Measurements from ENCODE around the gene ADCY1. TPM values are rescaled to one million over a fixed set of nuclear protein-coding genes. Genes with fewer than 3 reads are reported as not detected.

The ADCY1 gene
- total and polyA plus RNA-seq, 2 donors (not counting 3 experiments of a cell fraction or from before 2014, with no cell fraction given) = 0.52 to 1.6 TPM

DNA sequence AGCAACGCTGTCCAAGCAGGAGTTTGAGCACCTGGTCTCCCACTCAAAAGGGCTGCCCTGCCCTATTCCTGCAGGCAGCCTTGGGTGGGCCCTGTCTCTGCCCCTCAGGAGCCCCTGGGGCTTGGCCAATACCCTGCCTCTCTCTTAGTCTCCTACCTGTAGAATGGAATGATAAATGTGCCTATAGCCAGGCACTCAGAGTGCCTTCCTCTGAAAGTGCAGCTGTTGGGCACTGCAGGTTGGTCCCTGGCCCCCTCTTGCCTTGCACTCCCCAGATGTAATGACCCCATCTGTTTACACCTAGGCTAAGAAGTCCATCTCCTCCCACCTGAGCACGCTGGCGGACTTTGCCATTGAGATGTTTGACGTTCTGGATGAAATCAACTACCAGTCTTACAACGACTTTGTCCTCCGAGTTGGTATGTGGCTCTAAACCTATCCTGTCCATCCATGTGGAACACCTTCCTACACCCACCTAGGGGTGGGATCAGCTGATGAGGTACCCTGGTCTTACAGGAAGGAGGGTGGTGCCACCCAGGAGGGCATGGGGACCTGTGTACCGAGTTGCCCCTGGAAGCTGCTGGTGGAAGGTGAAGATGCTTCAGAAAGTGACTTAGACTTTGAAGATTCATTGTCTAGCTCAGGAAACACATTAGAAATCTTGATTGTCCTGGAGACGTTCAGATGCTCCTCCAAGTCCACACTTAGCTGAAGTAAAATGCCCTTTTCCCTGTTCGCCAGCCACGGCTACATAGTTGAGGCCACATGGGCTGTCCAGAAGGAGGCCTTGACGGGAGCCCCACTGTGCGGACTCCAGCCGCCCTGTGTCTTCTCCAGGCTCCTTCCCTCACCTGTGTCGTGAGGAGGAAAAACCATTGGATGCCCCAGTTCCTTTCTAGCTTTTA lies 134.1 kb downstream of the ADCY1 start:
- Histone ChIP-seq H2AFZ (ENCODE audit: low read depth, low read length) (no peak overlapping the region), H3K27me3 (ENCODE audit: control insufficient read depth in 2 of 2, insufficient read depth in 2 of 2, low read length in 2 of 2) (peaks cover 0 to 7% of the 10 kb centered on the region in 2 experiments), H3K9ac (replicated peaks; ENCODE audit: extremely low read depth, insufficient read depth, low read length) (no peak overlapping the region), H3K4me1 (ENCODE audit: control insufficient read depth, extremely low read depth, insufficient read depth, low read length) (no peaks in the 10 kb centered on the region), H3K9me3 (replicated peaks; ENCODE audit: control insufficient read depth, insufficient read depth, low read length) (no peaks in the 10 kb centered on the region), H4K20me1 (replicated peaks; ENCODE audit: control insufficient read depth, extremely low read depth, insufficient read depth, low read length) (no peaks in the 10 kb centered on the region), H3K4me3 (replicated peaks in 1 of 3; ENCODE audit: insufficient read depth in 1 of 3, low read depth in 1 of 3, low read length in 3 of 3) (no peak overlapping the region), H3K9me1 (replicated peaks; ENCODE audit: control insufficient read depth, extremely low read depth, insufficient read depth, low read length) (no peaks in the 10 kb centered on the region), H3K36me3 (ENCODE audit: control insufficient read depth in 2 of 2, extremely low read depth in 1 of 2, insufficient read depth in 2 of 2, low read length in 2 of 2) (no peaks in the 10 kb centered on the region), H3K79me2 (ENCODE audit: control insufficient read depth, insufficient read depth, low read length) (no peaks in the 10 kb centered on the region), H3K4me2 (ENCODE audit: insufficient read depth, low read length) (no peak overlapping the region), H3K27ac (ENCODE audit: insufficient read depth, low read depth, low read length) (no peak overlapping the region)
- no TSS peak for BruUV-seq (replicated peaks)
- dilution Hi-C loops (cut with MboI; ENCODE audit: extremely low pct_ligation_motif_present, low sequenced_read_pairs) (no loop called here), intact Hi-C loops (cut with micrococcal nuclease) (no loop called here)
- DNase-seq (ENCODE audit: low read depth, low spot score) (no peak), FAIRE-seq (no peak)
- no peak for TF ChIP-seq MYC (IDR thresholded peaks at IDR 0.05; ENCODE audit: low read depth, low read length)
- no peak for TF ChIP-seq JUN (IDR thresholded peaks at IDR 0.05; ENCODE audit: borderline replicate concordance, insufficient read depth, insufficient read length, low read depth)
- TF ChIP-seq, protein P1, sequence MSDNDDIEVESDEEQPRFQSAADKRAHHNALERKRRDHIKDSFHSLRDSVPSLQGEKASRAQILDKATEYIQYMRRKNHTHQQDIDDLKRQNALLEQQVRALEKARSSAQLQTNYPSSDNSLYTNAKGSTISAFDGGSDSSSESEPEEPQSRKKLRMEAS (IDR thresholded peaks at IDR 0.05; ENCODE audit: insufficient read depth, insufficient read length) = no peak
- no peak for TF ChIP-seq FOS (IDR thresholded peaks at IDR 0.05; ENCODE audit: borderline replicate concordance, insufficient read depth, low read length)
- TF ChIP-seq POLR2A (IDR thresholded peaks at IDR 0.05; ENCODE audit: low read depth, low read length) = no peak
- TF ChIP-seq POLR2AphosphoS5 (IDR thresholded peaks at IDR 0.05; ENCODE audit: insufficient read depth, low read depth, low read length) = no peak
- no peak for TF ChIP-seq GATA2 (IDR thresholded peaks at IDR 0.05; ENCODE audit: insufficient read depth, insufficient read length, low read depth, low read length)
- TF ChIP-seq, protein P2, sequence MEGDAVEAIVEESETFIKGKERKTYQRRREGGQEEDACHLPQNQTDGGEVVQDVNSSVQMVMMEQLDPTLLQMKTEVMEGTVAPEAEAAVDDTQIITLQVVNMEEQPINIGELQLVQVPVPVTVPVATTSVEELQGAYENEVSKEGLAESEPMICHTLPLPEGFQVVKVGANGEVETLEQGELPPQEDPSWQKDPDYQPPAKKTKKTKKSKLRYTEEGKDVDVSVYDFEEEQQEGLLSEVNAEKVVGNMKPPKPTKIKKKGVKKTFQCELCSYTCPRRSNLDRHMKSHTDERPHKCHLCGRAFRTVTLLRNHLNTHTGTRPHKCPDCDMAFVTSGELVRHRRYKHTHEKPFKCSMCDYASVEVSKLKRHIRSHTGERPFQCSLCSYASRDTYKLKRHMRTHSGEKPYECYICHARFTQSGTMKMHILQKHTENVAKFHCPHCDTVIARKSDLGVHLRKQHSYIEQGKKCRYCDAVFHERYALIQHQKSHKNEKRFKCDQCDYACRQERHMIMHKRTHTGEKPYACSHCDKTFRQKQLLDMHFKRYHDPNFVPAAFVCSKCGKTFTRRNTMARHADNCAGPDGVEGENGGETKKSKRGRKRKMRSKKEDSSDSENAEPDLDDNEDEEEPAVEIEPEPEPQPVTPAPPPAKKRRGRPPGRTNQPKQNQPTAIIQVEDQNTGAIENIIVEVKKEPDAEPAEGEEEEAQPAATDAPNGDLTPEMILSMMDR (IDR thresholded peaks at IDR 0.05; ENCODE audit: extremely low read depth in 1 of 2, insufficient read depth in 1 of 2, low read depth in 1 of 2, low read length in 2 of 2) = no peak
- TF ChIP-seq EZH2 (IDR thresholded peaks at IDR 0.05; ENCODE audit: borderline replicate concordance, low read depth, low read length, severe bottlenecking) = no peak
- ChIA-PET POLR2A (no interaction called here), CTCF (interaction anchor here (1.1 to 1.8 kb wide), 2 partner anchors 45 to 146 kb away, joined by 4 to 5 read pairs; no protein-coding TSS in a partner anchor)

Measured in endothelial cell of umbilical vein (primary cell).